ENCODE measurements around the gene SLC46A1.

Gene SLC46A1

DNA sequence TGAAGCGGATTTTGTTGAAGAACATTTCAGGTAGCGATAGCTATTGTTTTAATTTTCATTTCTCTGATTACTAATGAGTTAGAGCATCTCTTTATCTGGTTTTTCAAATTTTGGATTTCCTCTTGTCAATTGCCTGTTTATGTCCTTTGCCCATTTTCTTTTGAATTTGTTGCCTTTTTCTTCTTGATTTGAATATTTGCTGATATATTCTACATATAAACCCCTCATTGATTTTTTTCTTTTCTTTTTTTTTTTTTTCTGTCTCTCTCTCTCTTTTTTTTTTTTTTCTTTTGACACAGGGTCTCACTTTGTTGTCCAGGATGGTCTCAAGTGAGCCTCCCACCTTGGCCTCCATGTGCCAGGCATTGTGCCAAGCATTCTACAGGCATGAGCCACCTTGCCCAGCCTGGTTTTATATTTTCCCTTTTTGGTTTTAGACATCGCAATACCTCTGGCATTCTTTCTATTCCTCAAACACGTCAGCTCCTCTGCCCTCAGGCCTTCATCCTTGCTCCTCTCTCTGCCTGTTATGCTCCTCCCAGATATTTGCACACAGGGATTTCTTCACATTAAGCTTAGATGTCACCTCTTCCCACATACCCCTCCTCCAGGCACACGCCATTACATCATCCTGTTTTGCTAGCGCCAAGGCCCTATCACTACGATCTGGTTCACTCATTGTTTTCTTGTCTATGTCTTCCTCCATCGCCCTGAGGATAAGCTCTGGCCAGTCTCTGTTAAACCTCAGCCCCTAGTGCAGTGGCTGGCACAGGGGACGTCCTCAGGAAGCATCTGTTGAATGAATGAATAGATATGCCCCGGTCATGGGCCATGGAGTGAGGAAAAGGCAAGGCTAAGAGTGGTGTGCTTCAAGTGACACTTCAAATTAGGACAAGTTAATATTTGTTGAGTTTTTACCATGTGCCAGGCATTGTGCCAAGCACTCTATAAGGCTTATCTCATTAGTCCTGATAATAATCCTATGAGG is 25.9 kb downstream of the SLC46A1 start:
- DNase-seq: no peak

DNA sequence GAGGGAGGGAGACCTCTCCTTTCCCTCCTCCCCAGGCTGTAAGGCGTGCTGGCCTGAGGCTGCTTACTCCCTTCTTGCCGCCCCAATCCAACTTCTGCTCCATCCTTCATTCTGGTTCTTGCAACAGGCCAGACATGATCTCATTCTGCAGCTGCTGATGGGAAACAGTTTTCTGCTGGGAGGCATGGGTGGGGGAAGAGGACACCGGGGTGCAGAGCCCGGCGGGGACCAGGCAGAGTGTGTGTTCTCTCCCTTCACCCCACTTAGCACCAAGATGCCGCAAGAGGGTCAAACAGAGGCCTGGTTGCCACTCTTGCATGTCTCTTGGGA is 33.1 kb downstream of the SLC46A1 start:
- no peak for DNase-seq

- peak; percentile 52 to 59 for DNase-seq
These were observed 33.6 kb downstream of the SLC46A1 start for GRCh38 chr17:28372203-28372944.

DNA sequence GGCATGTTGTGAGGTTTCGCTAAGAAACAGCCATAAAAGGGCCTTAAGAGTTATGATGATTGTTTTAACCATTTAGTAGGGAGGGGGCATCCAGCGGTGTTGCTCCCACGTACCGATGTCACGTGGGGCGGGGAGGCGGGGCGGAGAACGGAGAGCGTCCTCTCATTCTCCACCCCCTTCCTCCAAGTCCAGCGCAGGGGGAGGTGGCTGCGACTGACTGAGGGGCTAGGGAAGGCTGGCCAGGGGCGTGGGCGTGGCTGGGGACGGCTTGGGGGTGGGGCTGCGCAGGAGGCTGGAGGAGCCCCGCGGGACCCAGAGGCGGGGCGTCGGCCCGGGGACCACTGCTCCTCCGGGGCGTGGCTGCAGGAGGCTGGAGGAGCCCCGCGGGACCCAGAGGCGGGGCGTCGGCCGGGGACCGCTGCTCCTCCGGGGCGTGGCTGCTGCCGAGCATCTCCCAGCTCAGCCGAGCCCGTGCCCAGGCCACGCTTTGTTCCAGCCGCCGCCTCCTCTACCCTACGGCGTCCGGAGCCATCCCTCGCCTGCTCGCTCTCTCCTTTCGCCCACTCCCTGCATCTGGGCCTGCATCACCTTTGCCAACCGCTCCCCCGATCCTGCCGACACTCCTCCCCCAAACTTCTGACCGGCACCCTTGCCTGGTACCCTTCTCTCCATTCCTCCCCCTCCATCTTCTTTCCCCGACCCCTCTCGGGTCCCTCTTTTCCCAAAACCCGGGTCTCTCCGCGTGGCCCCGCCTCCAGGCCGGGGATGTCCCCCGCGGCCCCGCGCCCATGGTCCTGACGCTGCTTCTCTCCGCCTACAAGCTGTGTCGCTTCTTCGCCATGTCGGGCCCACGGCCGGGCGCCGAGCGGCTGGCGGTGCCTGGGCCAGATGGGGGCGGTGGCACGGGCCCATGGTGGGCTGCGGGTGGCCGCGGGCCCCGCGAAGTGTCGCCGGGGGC is 34.5 kb downstream of the SLC46A1 start, which contains the start of gene SARM1:
SARM1 (plus strand) TSS at position 450 of the 958 bp plus-strand sequence; CDS start at position 789, 339 bp downstream.
- peak; percentile 92 to 94 for DNase-seq

DNA sequence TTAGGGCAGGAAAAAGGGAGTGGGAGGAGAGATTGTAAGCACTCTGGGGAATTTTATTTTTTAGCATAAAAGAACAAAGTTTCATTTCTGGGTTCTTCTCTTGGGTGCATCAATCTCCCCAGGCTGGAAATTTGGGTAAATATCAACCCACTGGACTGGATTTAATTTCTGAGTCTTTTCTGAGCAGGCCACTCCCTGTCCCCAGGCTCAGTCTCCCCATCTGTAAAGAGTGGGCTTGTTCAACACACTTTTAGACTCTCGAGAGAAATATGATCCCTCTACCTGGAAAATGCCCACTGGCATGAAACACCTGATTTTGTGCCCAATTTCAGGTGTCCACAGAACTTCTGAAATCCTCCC is 35.3 kb downstream of the SLC46A1 start:
- no peak for DNase-seq

GRCh38 chr17:28370035-28370743 is 35.8 kb downstream of the SLC46A1 start, which contains the start of gene VTN:
Gene VTN (minus strand): TSS chr17:28370307. CDS start chr17:28370203, 104 bp downstream.
- no peak for DNase-seq

- no peak for DNase-seq
These were observed 36.4 kb downstream of the SLC46A1 start for GRCh38 chr17:28369684-28370034.

DNA sequence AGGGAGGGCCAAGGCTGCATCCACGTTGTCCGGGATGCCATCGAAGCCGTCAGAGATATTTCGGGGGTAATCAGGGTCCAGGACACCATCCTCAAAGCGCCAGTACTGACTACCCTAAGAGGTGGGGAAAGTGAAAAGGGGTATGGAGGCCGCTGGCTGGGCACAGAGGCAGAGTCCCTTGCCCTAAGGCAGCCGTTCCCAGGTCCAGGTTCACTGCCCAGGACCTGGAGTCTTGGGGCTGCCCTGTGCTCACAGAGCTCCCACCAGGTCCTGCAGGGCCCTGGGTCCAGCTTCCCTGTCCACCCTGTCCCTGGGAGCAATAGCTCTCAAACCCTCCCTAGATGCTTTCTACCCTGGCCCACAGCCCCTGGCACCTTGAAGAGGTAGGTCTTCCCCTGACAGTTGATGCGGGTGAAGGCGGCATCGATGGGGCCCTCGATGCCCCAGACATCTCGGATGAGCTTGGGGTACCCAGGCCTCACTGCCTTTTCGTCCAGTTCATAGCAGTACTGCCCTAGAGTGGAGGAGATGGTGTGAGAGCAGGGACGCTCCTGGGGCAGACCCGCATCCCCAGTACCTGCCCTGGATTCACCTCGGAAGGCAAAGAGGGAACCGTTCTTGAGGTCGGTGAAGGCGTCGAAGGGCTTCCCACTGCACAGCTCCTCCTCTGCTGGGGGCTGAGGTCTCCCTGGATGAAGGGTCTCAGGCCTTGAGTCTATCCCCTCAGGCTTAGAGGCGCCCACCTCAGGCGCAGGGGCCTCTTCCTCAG is 36.9 kb downstream of the SLC46A1 start:
- no peak for DNase-seq

DNA sequence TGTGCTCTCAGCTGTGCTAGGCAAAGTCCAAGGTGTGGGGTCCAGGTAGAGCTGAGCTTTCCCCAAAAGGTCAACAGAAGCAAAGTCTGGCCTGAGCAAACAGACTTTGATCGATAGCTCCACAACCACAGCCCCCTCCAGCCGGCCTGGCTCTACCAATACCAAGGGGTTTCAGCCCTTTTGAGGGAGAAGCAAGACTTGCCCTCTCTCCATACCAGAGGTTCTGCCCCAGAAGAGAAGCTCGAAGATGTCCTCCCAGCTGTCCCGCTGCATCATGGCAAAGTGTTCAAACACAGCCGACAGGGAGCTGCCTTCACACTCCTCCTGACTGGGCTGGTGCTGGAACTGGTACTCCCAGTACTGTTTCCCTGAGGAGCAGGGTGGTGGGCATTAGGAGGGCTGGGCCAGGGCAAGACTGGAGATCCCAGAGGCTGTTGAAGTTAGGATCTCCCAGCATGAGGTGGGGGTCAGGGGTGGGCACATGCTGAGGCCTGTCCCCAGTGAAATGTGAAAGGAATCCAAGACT is 37.6 kb downstream of the SLC46A1 start:
- DNase-seq: no peak

GRCh38 chr17:28367641-28368305 is 38.2 kb downstream of the SLC46A1 start:
- no peak for DNase-seq

DNA sequence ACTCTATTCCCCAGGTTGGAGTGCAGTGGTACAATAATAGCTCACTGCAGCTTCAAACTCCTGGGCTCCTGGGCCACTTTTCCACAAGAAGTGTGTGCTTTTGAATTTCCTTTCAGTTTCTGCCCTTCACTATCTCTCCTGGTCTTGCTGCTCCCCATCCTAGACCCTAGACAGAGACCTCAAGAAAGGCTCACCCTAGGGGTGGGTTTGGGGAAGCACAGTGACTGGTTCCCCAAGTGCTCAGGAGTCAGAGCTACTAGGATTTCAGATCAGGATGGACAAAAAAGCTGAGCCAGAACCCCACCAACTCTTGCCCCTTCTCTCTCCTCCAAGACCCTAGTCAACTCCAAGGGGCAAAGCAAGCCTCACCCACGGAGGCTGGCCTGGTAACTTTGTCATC is 39.4 kb downstream of the SLC46A1 start:
- DNase-seq: no peak

- no peak for DNase-seq
These were observed 40.5 kb downstream of the SLC46A1 start for GRCh38 chr17:28365487-28365886.

GRCh38 chr17:28364665-28365363 is 41.2 kb downstream of the SLC46A1 start, which contains the start of gene SEBOX:
Gene SEBOX (minus strand): TSS chr17:28365199. CDS start chr17:28365151, 48 bp downstream.
- no peak for DNase-seq

DNA sequence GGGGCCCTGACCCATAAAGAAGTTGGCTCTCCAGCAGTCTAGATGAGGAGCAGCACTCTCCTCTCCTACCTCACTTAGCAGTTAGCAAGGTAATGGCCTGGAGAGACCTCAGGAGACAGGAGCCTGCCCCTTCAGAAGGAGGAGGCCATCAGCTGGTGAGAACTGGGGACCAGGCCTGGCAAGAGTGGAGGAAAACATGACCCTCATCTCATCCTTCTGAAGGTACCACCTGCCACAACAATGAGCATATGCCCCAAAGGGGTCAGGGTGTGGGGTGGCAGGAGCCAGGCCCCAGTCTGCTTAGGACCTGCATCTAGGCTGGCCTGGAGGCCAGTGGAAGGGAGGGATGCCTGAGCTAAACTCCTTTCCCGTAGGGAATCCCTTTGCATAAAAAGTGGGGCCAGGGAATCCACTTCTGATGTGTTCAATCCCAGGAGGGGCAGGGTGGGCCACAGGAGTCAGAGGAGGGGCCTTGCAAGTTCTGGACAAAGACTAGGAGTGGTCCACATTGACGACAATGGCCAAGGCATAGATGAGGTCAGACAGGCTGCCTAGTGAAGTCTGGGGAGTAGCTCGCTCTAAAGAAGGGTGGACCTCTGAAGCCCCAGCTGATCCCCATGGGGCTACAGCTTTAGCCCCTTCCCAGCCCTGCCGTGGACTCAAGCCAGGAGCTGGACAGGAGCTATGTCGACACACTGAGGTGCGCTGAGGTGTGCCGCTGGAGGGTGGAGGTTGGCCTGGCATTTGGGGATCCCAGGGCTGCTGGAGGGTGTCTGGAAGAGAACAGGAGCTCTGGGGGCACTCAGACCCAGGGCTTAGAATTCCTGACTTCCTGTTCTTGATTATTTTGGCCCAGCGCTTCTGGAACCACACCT is 42.0 kb downstream of the SLC46A1 start:
- no peak for DNase-seq

- no peak for DNase-seq
These were observed 42.8 kb downstream of the SLC46A1 start for GRCh38 chr17:28363186-28363585.

DNA sequence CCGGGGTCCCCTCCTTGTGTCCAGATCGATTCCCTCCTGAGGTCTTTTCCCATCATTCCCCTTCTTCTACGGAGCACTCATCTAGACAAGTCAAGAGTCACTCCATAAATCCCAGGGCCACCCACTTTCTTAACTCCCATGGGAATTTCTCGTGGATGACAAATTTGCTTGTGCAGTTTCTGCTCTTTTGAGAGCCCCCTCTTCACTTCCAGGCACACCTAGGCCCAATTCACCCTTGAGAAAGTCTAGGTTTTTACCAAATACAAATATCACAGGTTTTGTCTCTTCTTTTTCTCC is 48.2 kb downstream of the SLC46A1 start:
- no peak for DNase-seq

- DNase-seq: peak; percentile 95 to 97
These were observed 48.7 kb downstream of the SLC46A1 start, which contains the start of gene POLDIP2 for GRCh38 chr17:28357061-28357900. Gene POLDIP2 (minus strand): TSS chr17:28357527. CDS start chr17:28357448, 79 bp downstream.

- no peak for DNase-seq
These were observed 55.7 kb downstream of the SLC46A1 start for GRCh38 chr17:28350271-28350670.

Measured in activated T-cell treated with anti-CD3 and anti-CD28 coated beads, Interleukin-2, amount 50 U/mL, for 48 hours (primary cell).